Measurements from ENCODE around the gene WFS1.

Gene WFS1

DNA sequence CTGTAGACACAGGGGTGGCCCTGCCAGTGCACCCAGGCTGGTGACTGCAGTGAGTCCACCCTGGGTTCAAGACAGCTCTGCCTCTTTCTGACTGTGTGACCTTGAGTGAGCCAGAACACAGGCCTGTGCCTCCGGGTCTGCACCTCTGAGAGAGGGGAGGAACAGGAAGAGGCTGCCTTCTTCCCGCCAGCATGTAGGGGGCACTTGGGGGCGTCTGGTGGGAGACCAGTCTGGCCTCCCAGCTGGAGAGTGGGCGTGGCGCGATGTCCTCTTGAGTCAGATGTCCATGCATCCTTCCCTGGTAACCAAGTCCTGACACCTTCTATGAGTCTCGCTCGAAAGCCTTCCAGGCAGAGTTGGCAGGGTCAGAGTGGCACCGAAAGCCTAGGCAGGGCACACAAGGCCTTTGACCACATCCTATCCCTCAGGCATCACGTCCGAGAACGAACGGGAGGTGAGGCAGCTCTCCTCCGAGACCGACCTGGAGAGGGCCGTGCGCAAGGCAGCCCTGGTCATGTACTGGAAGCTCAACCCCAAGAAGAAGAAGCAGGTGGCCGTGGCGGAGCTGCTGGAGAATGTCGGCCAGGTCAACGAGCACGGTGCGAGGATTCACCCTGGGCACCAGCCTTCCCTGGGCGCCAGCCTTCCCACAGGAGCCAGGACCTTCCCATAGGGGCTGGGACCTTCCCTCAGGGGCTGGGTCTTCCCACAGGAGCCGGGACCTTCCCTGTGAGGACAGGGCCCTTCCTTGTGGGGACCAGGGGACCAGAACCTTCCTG is 21.3 kb downstream of the WFS1 start:
- H3K27ac ChIP-seq (ENCODE audit: low read depth, low read length), result no peak overlapping the region
- peak; percentile 32 for DNase-seq

DNA sequence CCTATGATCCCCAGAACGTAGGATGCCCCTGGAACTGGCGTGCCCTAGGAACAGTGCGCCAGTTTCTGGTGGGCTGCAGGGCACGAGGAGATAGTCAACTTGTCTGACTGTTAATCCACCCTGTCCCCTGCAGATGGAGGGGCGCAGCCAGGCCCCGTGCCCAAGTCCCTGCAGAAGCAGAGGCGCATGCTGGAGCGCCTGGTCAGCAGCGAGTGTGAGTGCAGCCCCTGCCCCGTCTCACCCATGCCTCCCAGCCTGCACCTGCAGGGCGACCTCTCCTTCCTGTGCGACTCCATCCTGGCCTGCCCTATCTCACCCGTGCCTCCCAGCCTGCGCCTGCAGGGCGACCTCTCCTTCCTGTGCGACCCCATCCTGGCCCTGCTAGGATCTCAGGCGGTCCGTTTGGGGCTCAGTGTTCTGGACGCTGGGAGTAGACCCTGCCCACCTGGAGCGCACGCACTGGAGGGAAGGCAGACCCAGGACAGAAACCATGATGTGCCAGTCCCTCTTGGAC is 22.2 kb downstream of the WFS1 start:
- H3K79me2 ChIP-seq (ENCODE audit: control insufficient read depth, insufficient read depth, low read length), result no peaks in the 10 kb centered on the region
- no peak overlapping the region for H4K8ac ChIP-seq (ENCODE audit: low read depth, low read length)
- H3K4me2 ChIP-seq (ENCODE audit: low read length), result no peak overlapping the region
- no peaks in the 10 kb centered on the region for H3K79me1 ChIP-seq (ENCODE audit: low read length)
- H3K18ac ChIP-seq (ENCODE audit: low read length), result no peak overlapping the region
- H2BK120ac ChIP-seq (ENCODE audit: low read depth, low read length), result no peak overlapping the region
- H3K4ac ChIP-seq (ENCODE audit: low read depth, low read length), result no peak overlapping the region
- no peak for DNase-seq
- H3K27ac ChIP-seq (ENCODE audit: low read depth, low read length), result no peak overlapping the region
- H3K56ac ChIP-seq (ENCODE audit: low read length), result no peak overlapping the region
- no peak overlapping the region for H3K4me3 ChIP-seq (ENCODE audit: low read length)
- no peak overlapping the region for H2BK5ac ChIP-seq (ENCODE audit: low read length)
- peaks cover 4% of the 10 kb centered on the region for H3K36me3 ChIP-seq (ENCODE audit: control insufficient read depth, insufficient read depth, low read length)
- no peak overlapping the region for H4K5ac ChIP-seq (ENCODE audit: low read length)
- H3K27me3 ChIP-seq (ENCODE audit: insufficient read depth, low read length, poor library complexity), result no peaks in the 10 kb centered on the region
- no peak overlapping the region for H3K9ac ChIP-seq (ENCODE audit: low read length)
- H2AK5ac ChIP-seq (ENCODE audit: low read length), result no peak overlapping the region
- no peak overlapping the region for H2BK15ac ChIP-seq (replicated peaks; ENCODE audit: low read depth)
- no peak overlapping the region for H3K23ac ChIP-seq (ENCODE audit: low read length)
- no peaks in the 10 kb centered on the region for H3K4me1 ChIP-seq (ENCODE audit: control insufficient read depth, low read depth, low read length)
- WGBS (ENCODE audit: extremely low coverage, insufficient coverage, low lambda C conversion rate), result no CpG with 5 or more reads among the region's 21 CpGs

More for the DNA sequence above, 21.3 kb downstream of the WFS1 start:
- Histone ChIP-seq H3K4me2 (ENCODE audit: low read length) (no peak overlapping the region), H2AK5ac (ENCODE audit: low read length) (no peak overlapping the region), H3K18ac (ENCODE audit: low read length) (no peak overlapping the region), H2BK15ac (replicated peaks; ENCODE audit: low read depth) (no peak overlapping the region), H3K23ac (ENCODE audit: low read length) (no peak overlapping the region), H2BK120ac (ENCODE audit: low read depth, low read length) (no peak overlapping the region), H3K4ac (ENCODE audit: low read depth, low read length) (no peak overlapping the region), H3K79me2 (ENCODE audit: control insufficient read depth, insufficient read depth, low read length) (no peaks in the 10 kb centered on the region), H3K4me1 (ENCODE audit: control insufficient read depth, low read depth, low read length) (no peaks in the 10 kb centered on the region), H3K36me3 (ENCODE audit: control insufficient read depth, insufficient read depth, low read length) (peaks cover 4% of the 10 kb centered on the region), H3K56ac (ENCODE audit: low read length) (no peak overlapping the region), H3K9ac (ENCODE audit: low read length) (no peak overlapping the region), H4K5ac (ENCODE audit: low read length) (no peak overlapping the region), H3K27me3 (ENCODE audit: insufficient read depth, low read length, poor library complexity) (no peaks in the 10 kb centered on the region), H3K4me3 (ENCODE audit: low read length) (no peak overlapping the region), H2BK5ac (ENCODE audit: low read length) (no peak overlapping the region), H4K8ac (ENCODE audit: low read depth, low read length) (no peak overlapping the region), H3K79me1 (ENCODE audit: low read length) (no peaks in the 10 kb centered on the region)
- WGBS (ENCODE audit: extremely low coverage, insufficient coverage, low lambda C conversion rate), result no CpG with 5 or more reads among the region's 25 CpGs

DNA sequence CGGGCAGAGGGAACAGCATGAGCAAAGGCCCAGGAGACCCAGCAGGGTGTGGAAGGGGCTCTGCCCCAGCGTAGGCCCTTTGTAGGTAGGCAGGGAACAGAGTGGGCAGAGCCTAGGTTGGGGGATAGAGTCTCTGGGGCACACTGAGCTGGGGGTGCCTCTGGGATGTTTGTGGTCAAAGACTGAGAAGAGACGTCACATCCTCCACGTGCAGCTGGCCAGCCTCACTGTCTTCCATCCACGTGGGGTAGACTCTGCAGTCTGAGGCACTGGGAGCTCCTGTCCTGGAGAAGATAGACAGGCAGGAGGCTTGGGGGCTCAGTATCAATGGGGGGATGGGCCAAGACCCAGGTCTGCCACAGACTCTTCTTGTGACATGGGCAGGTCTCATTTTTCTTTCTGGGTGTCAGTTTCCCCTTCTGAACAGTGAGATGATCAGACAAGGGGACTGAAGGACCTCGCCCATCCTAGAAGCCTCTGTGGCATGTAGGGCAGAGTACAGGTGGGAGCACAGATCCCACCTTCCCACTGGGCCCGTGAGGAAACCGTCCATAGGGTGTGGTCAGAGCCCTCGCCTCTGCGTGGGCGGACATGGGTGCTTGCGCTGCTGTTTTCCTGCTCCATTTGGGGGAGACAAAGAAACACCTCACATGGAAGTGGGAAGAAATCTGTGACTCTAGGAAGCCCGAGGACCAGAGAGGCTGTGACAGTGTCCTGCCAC is 22.9 kb downstream of the WFS1 start:
- DNase-seq, result no peak
- Histone ChIP-seq H3K79me2 (ENCODE audit: control insufficient read depth, insufficient read depth, low read length) (no peaks in the 10 kb centered on the region), H2BK120ac (ENCODE audit: low read depth, low read length) (no peak overlapping the region), H3K9ac (ENCODE audit: low read length) (no peak overlapping the region), H2BK5ac (ENCODE audit: low read length) (no peak overlapping the region), H2BK15ac (replicated peaks; ENCODE audit: low read depth) (no peak overlapping the region), H3K4me3 (ENCODE audit: low read length) (no peak overlapping the region), H4K5ac (ENCODE audit: low read length) (no peak overlapping the region), H4K8ac (ENCODE audit: low read depth, low read length) (no peak overlapping the region), H3K23ac (ENCODE audit: low read length) (no peak overlapping the region), H3K27ac (ENCODE audit: low read depth, low read length) (no peak overlapping the region), H3K4ac (ENCODE audit: low read depth, low read length) (no peak overlapping the region), H3K79me1 (ENCODE audit: low read length) (no peaks in the 10 kb centered on the region), H3K4me2 (ENCODE audit: low read length) (no peak overlapping the region), H3K18ac (ENCODE audit: low read length) (no peak overlapping the region), H3K36me3 (ENCODE audit: control insufficient read depth, insufficient read depth, low read length) (peaks cover 4% of the 10 kb centered on the region), H3K27me3 (ENCODE audit: insufficient read depth, low read length, poor library complexity) (no peaks in the 10 kb centered on the region), H3K4me1 (ENCODE audit: control insufficient read depth, low read depth, low read length) (no peaks in the 10 kb centered on the region), H2AK5ac (ENCODE audit: low read length) (no peak overlapping the region), H3K56ac (ENCODE audit: low read length) (no peak overlapping the region)
- no CpG with 5 or more reads among the region's 13 CpGs for WGBS (ENCODE audit: extremely low coverage, insufficient coverage, low lambda C conversion rate)

DNA sequence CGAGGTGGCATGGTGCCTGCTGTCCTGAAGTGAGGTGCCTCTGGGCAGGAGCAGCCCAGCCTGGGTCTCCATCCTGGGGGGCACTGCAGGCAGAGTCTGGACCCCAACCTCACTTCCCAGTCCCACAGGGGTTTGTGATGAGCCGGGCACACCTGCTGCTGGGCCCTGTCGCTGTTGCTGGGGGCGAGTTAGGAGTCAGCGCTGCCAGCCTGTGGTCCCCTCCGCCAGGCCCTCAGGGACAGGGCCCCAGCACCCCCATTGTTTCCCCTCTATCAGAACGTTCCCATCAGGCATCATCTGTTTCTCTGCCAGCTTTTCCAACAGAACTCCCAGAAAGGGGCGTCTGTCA is 23.4 kb downstream of the WFS1 start:
- no peak overlapping the region for H2AK5ac ChIP-seq (ENCODE audit: low read length)
- no peak overlapping the region for H3K18ac ChIP-seq (ENCODE audit: low read length)
- no peak overlapping the region for H3K9ac ChIP-seq (ENCODE audit: low read length)
- H4K5ac ChIP-seq (ENCODE audit: low read length), result no peak overlapping the region
- no peak overlapping the region for H2BK15ac ChIP-seq (replicated peaks; ENCODE audit: low read depth)
- no peak overlapping the region for H3K56ac ChIP-seq (ENCODE audit: low read length)
- no peaks in the 10 kb centered on the region for H3K27me3 ChIP-seq (ENCODE audit: insufficient read depth, low read length, poor library complexity)
- peaks cover 4% of the 10 kb centered on the region for H3K36me3 ChIP-seq (ENCODE audit: control insufficient read depth, insufficient read depth, low read length)
- no peak overlapping the region for H3K4me2 ChIP-seq (ENCODE audit: low read length)
- no CpG with 5 or more reads among the region's 8 CpGs for whole genome bisulfite sequencing (ENCODE audit: extremely low coverage, insufficient coverage, low lambda C conversion rate)
- H3K4me3 ChIP-seq (ENCODE audit: low read length), result no peak overlapping the region
- no peak overlapping the region for H3K23ac ChIP-seq (ENCODE audit: low read length)
- no peak overlapping the region for H2BK5ac ChIP-seq (ENCODE audit: low read length)
- no peaks in the 10 kb centered on the region for H3K79me1 ChIP-seq (ENCODE audit: low read length)
- H4K8ac ChIP-seq (ENCODE audit: low read depth, low read length), result no peak overlapping the region
- no peak overlapping the region for H2BK120ac ChIP-seq (ENCODE audit: low read depth, low read length)
- DNase-seq, result no peak
- H3K27ac ChIP-seq (ENCODE audit: low read depth, low read length), result no peak overlapping the region
- H3K4me1 ChIP-seq (ENCODE audit: control insufficient read depth, low read depth, low read length), result no peaks in the 10 kb centered on the region
- no peaks in the 10 kb centered on the region for H3K79me2 ChIP-seq (ENCODE audit: control insufficient read depth, insufficient read depth, low read length)
- H3K4ac ChIP-seq (ENCODE audit: low read depth, low read length), result no peak overlapping the region

GRCh38 chr4:6293661-6294060 is 24.0 kb downstream of the WFS1 start:
- Histone ChIP-seq H3K79me1 (ENCODE audit: low read length) (no peaks in the 10 kb centered on the region), H2BK120ac (ENCODE audit: low read depth, low read length) (no peak overlapping the region), H3K18ac (ENCODE audit: low read length) (no peak overlapping the region), H3K9ac (ENCODE audit: low read length) (no peak overlapping the region), H2AK5ac (ENCODE audit: low read length) (no peak overlapping the region), H3K27ac (ENCODE audit: low read depth, low read length) (no peak overlapping the region), H4K8ac (ENCODE audit: low read depth, low read length) (no peak overlapping the region), H4K5ac (ENCODE audit: low read length) (no peak overlapping the region), H3K36me3 (ENCODE audit: control insufficient read depth, insufficient read depth, low read length) (peaks cover 4% of the 10 kb centered on the region), H3K56ac (ENCODE audit: low read length) (no peak overlapping the region), H3K4me1 (ENCODE audit: control insufficient read depth, low read depth, low read length) (no peaks in the 10 kb centered on the region), H2BK15ac (replicated peaks; ENCODE audit: low read depth) (no peak overlapping the region), H3K27me3 (ENCODE audit: insufficient read depth, low read length, poor library complexity) (no peaks in the 10 kb centered on the region), H3K4me2 (ENCODE audit: low read length) (no peak overlapping the region), H3K4ac (ENCODE audit: low read depth, low read length) (no peak overlapping the region), H2BK5ac (ENCODE audit: low read length) (no peak overlapping the region), H3K23ac (ENCODE audit: low read length) (no peak overlapping the region), H3K79me2 (ENCODE audit: control insufficient read depth, insufficient read depth, low read length) (no peaks in the 10 kb centered on the region), H3K4me3 (ENCODE audit: low read length) (no peak overlapping the region)
- WGBS (ENCODE audit: extremely low coverage, insufficient coverage, low lambda C conversion rate), result no CpG with 5 or more reads among the region's 8 CpGs
- DNase-seq, result no peak
